Suppressor macrophage (primary cell): ENCODE data around the gene SRD5A3.

Experiments used
- DNase-seq, 4 experiments: peaks; one replicate each; pipeline ENCODE4 v3.0.0-alpha.2; 2020 to 2022

The SRD5A3 gene

GRCh38 chr4:55409468-55410171 lies 63.6 kb downstream of the SRD5A3 start:
- peak; percentile 10 to 30 (median 26) for DNase-seq

DNA sequence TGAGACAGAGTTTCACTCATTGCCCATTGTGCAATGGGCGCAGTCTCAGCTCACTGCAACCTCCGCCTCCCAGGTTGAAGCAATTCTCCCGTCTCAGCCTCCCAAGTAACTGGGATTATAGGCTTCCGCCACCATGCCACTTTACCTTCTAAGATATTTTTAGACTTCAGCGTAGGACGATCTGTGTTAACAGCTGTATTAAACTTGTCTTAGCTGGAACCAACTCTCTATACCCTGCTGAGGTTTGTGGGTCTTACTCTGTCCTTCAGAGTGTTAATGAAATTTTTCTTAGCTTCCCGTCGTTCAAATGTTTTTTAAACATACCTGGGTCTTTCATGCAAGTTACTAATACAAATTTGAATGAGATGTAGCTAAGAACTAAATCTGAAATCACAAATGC lies 64.4 kb downstream of the SRD5A3 start:
- no peak for DNase-seq

GRCh38 chr4:55411621-55412020 lies 65.6 kb downstream of the SRD5A3 start:
- no peak for DNase-seq

DNA sequence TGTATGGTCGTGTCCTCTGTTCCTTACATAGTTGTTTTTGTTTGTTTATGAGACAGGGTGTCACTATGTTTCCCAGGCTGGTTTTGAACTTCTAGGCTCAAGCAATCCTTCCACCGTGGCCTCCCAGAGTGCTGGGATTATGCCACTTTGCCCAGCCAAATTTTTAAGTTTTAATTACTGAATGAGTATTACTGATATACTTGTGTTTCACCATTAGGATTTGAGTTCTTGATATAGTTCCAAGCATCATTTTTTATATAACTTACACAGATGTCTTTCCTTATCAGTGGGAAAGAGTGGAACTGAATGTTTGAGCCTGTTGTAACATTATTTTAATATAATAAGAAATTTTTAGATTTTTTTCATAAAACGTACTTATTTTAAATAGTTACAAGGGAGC lies 70.1 kb downstream of the SRD5A3 start:
- DNase-seq = no peak
